Activated B cell treated with CpG ODN at 0.5 μM for 24 hours (primary cell): ENCODE data around the gene HDHD5. TPM values are rescaled to one million over a fixed set of nuclear protein-coding genes. Genes with fewer than 3 reads are reported as not detected.

ENCODE experiments used
- ATAC-seq: fragments of 200-7000 bp; cut with Tn5 transposase; one replicate; pipeline ENCODE4 v1.10.0; 2021; ENCODE audit warnings: low read depth, mild to moderate bottlenecking, moderate library complexity
- CTCF ChIA-PET: fragments of 350-600 bp; sonication (Branson Sonifier 250); formaldehyde crosslinking; loops from one replicate; lab custom pipeline; 2021; ENCODE audit warnings: antibody characterized with exemption; lab: Charles Lee
- POLR2A ChIA-PET: fragments of 350-600 bp; sonication (Branson Sonifier 250); formaldehyde crosslinking; loops from one replicate; lab custom pipeline; 2021; ENCODE audit warnings: antibody characterized with exemption; lab: Charles Lee
- DNase-seq: peaks from one replicate; pipeline ENCODE4 v3.0.0; 2022
- H3K27ac Mint-ChIP-seq: one replicate; pipeline ENCODE4 v1.8.0; 2020; ENCODE audit warnings: mixed read lengths
- H3K27me3 Mint-ChIP-seq: one replicate; pipeline ENCODE4 v1.8.0; 2021; ENCODE audit warnings: mixed read lengths
- H3K36me3 Mint-ChIP-seq: one replicate; pipeline ENCODE4 v1.8.0; 2021; ENCODE audit warnings: low read depth, mixed read lengths
- H3K4me1 Mint-ChIP-seq: one replicate; pipeline ENCODE4 v1.8.0; 2021; ENCODE audit warnings: mixed read lengths
- H3K4me3 Mint-ChIP-seq: one replicate; pipeline ENCODE4 v1.8.0; 2020; ENCODE audit warnings: mild to moderate bottlenecking, mixed read lengths
- H3K9me3 Mint-ChIP-seq: one replicate; pipeline ENCODE4 v1.8.0; 2020; ENCODE audit warnings: mixed read lengths
- intact Hi-C: fragments of 100-400 bp; cut with micrococcal nuclease; formaldehyde crosslinking; loops from one replicate; pipeline ENCODE4 v1.15.1; 2024
- total RNA-seq: library from RNA; stranded (reverse); gene quantifications from 2 replicates; pipeline ENCODE4 v1.2.3, GENCODE V29; 2022
- TF ChIP-seq, protein P1 (sequence below): fragments of 200-600 bp; IDR thresholded peaks from one replicate; pipeline ENCODE4 v1.8.0; 2022; ENCODE audit warnings: antibody characterized with exemption, mild to moderate bottlenecking

The HDHD5 gene
- total RNA-seq, 1 donor from 2014 or later = 25.2 TPM

DNA sequence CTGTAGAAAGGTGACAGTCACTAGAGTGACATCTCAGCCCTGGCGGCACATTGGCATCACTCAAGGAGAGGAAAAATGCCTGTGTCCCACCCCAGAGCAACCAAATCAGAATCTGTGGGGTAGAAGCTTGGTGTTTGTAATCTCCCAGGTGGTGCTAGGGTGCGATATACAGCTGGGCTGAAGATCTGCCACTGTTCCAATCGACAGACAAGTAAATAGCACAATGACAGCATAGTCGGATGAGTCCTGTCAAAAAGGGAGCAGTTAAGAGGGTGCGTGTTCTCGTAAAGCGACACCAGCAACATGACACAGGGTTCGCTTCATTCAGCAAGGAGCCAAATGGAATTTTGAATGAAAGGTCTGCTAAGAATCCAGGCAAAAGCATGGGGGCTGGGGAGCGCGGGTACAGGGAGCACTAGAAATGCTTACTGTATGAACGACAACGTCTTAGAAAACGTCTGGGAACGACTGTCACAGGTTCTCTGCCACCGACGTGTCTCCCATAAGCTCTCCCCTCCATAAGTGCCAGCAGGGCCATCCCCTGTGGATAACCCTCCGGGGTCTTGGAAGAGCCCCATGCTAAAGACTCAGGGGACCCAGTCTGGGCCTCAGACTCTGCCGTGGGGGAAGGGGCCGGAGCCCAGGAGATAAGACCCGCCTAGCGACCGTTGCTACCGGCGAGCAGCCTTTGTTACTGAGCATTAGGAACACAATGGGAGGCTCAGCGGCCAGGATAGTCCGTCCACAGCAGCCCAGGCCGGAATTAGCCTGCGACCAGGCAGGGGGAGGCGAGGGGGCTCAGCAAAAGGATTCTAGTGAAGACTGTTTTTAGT lies 39.3 kb upstream of the HDHD5 start:
- no peak overlapping the region for H3K27ac Mint-ChIP-seq
- no peaks in the 10 kb centered on the region for H3K9me3 Mint-ChIP-seq

DNA sequence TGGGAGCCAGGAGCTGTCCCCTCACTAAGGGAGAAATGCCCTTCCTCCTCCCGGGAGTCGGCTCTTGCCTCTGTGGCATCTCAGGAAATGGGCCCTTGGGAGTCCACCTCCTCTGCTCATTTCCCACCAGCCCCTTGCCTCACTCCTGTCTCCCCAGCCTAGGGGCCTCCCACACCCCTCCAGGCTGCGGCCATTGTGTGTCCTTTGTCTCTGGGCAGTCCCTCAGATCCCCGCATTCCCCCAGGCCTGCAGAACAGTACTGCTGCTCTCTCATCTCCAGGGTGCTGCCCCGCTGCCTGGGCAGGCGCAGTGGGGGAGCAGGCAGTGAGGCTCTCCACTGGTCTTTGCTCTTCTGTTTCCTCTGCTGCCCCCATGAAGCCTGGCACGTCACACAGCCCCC lies 35.1 kb upstream of the HDHD5 start:
- ChIA-PET CTCF (no interaction called here), POLR2A (no interaction called here)
- Mint-ChIP-seq H3K36me3 (peaks cover 43% of the 10 kb centered on the region), H3K4me3 (no peak overlapping the region), H3K9me3 (no peaks in the 10 kb centered on the region), H3K4me1 (no peaks in the 10 kb centered on the region), H3K27me3 (no peaks in the 10 kb centered on the region), H3K27ac (no peak overlapping the region)
- no peak for DNase-seq
- TF ChIP-seq, protein P1, sequence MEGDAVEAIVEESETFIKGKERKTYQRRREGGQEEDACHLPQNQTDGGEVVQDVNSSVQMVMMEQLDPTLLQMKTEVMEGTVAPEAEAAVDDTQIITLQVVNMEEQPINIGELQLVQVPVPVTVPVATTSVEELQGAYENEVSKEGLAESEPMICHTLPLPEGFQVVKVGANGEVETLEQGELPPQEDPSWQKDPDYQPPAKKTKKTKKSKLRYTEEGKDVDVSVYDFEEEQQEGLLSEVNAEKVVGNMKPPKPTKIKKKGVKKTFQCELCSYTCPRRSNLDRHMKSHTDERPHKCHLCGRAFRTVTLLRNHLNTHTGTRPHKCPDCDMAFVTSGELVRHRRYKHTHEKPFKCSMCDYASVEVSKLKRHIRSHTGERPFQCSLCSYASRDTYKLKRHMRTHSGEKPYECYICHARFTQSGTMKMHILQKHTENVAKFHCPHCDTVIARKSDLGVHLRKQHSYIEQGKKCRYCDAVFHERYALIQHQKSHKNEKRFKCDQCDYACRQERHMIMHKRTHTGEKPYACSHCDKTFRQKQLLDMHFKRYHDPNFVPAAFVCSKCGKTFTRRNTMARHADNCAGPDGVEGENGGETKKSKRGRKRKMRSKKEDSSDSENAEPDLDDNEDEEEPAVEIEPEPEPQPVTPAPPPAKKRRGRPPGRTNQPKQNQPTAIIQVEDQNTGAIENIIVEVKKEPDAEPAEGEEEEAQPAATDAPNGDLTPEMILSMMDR = no peak
- no peak for ATAC-seq
- intact Hi-C loops = no loop called here

More for the DNA sequence above, 39.3 kb upstream of the HDHD5 start:
- POLR2A ChIA-PET = no interaction called here
- Mint-ChIP-seq H3K27me3 (no peaks in the 10 kb centered on the region), H3K4me3 (no peak overlapping the region), H3K36me3 (peaks cover 58% of the 10 kb centered on the region), H3K4me1 (no peaks in the 10 kb centered on the region)
- CTCF ChIA-PET = no interaction called here
- DNase-seq = no peak
- no peak for ATAC-seq
- intact Hi-C loops = no loop called here
- TF ChIP-seq, protein P1 = no peak

DNA sequence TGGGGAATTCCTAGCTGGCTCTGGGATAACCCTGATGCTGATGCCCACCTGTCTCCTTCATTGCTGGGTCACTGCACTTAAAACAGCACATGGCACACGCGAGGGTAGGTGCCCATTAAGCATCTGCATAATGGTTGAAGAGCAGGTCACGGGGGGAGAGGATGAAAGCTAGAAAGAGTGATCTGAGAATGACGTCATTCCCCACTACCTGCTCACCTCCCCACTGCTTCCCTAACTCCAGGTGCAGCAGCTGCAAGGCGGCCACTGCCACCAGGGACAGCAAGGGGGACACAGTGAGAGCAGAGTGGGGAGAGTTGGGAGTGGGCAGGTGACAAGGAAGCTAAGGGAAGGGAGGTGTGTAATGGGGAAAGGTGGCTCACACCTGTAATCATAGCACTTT lies 33.1 kb upstream of the HDHD5 start:
- Mint-ChIP-seq H3K27ac (no peak overlapping the region), H3K4me3 (no peak overlapping the region), H3K27me3 (no peaks in the 10 kb centered on the region), H3K36me3 (peaks cover 46% of the 10 kb centered on the region), H3K4me1 (no peaks in the 10 kb centered on the region), H3K9me3 (no peaks in the 10 kb centered on the region)
- ChIA-PET CTCF (interaction anchor here (1.3 kb wide), 1 partner anchor 309 kb away, joined by 3 read pairs; no protein-coding TSS in a partner anchor), POLR2A (no interaction called here)
- ATAC-seq (no peak), DNase-seq (no peak)
- TF ChIP-seq, protein P1 = no peak
- intact Hi-C loops = no loop called here

DNA sequence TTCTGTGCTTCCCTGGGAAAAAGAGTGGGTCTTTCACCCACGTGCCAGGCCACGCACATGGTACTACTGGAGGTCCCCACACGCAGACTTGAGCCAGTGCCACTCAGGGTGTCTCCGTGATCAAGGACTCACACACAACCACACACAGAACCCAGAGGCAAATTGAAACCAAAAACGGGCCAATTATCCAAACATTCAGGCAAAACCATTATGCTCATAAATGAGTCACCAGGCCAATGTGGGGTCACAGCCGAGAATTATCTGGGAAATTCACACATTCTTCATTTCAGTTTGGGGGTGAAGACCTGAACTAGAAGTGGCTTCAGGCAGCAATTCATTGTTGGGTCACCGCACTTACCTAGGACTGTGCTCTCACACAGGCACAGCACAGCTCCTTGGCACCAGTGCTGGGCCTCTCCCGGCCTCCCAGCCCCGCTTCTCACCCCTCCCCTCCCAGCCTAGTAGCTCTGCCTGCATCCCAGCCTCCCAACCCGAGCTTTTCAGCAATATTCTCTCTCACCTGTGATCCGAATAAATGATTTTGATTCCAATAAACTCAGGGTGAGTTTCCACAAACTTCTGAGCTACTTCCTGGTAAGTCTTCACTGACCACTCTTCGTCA lies 32.2 kb upstream of the HDHD5 start:
- TF ChIP-seq, protein P1 = no peak
- DNase-seq = no peak
- no peak for ATAC-seq
- CTCF ChIA-PET = interaction anchor here (1.3 kb wide), 1 partner anchor 310 kb away, joined by 3 read pairs; no protein-coding TSS in a partner anchor
- intact Hi-C loops = no loop called here
- no peak overlapping the region for H3K27ac Mint-ChIP-seq
- peaks cover 38% of the 10 kb centered on the region for H3K36me3 Mint-ChIP-seq
- H3K4me3 Mint-ChIP-seq = no peak overlapping the region
- no peaks in the 10 kb centered on the region for H3K9me3 Mint-ChIP-seq
- POLR2A ChIA-PET = no interaction called here
- no peaks in the 10 kb centered on the region for H3K27me3 Mint-ChIP-seq
- H3K4me1 Mint-ChIP-seq = no peaks in the 10 kb centered on the region

DNA sequence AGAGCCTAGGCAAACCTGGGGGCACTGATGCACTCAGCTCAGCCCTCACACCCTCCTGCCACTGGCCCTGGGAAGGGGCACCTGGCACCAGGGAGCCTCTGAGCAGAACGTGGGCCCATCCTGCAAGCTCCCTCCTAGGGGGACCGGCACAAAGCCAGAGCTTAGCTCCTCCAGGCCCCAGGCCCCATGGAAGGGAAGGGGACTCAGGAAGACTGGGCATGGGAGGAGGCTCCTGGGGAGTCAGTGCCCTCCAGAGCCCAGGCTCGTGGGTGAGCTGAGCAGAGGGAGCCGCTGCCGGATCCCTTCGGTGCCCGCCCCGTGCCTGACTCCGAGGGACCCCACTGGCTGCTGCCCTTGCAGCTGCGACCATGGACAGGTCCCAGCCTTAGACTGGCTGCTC lies 31.6 kb upstream of the HDHD5 start:
- Mint-ChIP-seq H3K36me3 (peaks cover 42% of the 10 kb centered on the region), H3K9me3 (no peaks in the 10 kb centered on the region), H3K4me3 (no peak overlapping the region), H3K27me3 (no peaks in the 10 kb centered on the region), H3K27ac (no peak overlapping the region), H3K4me1 (no peaks in the 10 kb centered on the region)
- POLR2A ChIA-PET = no interaction called here
- intact Hi-C loops = no loop called here
- ATAC-seq = no peak
- no peak for DNase-seq
- CTCF ChIA-PET = interaction anchor here (2.3 kb wide), 1 partner anchor 19 kb away, joined by 6 read pairs; no protein-coding TSS in a partner anchor
- TF ChIP-seq, protein P1 = no peak
